NCI-H2227 treated with DMSO at 0.1 percent for 48 hours (cell line): ENCODE results near the gene RIMKLA.
A peak's percentile ranks its signal among the peaks of the same experiment; 100 is the strongest.

Experiments used
- DNase-seq: peaks from one replicate; lab custom pipeline; 2025; lab: John Stamatoyannopoulos, UW

The RIMKLA gene

GRCh38 chr1:42380586-42381279, at the start of gene RIMKLA:
RIMKLA (plus strand) TSS chr1:42380792; CDS start chr1:42380935, 143 bp downstream.
- DNase-seq: peak; percentile 65

GRCh38 chr1:42332877-42333276, 47.7 kb upstream of the RIMKLA start:
- no peak for DNase-seq

GRCh38 chr1:42333662-42334239, 46.8 kb upstream of the RIMKLA start:
- DNase-seq: no peak

DNA sequence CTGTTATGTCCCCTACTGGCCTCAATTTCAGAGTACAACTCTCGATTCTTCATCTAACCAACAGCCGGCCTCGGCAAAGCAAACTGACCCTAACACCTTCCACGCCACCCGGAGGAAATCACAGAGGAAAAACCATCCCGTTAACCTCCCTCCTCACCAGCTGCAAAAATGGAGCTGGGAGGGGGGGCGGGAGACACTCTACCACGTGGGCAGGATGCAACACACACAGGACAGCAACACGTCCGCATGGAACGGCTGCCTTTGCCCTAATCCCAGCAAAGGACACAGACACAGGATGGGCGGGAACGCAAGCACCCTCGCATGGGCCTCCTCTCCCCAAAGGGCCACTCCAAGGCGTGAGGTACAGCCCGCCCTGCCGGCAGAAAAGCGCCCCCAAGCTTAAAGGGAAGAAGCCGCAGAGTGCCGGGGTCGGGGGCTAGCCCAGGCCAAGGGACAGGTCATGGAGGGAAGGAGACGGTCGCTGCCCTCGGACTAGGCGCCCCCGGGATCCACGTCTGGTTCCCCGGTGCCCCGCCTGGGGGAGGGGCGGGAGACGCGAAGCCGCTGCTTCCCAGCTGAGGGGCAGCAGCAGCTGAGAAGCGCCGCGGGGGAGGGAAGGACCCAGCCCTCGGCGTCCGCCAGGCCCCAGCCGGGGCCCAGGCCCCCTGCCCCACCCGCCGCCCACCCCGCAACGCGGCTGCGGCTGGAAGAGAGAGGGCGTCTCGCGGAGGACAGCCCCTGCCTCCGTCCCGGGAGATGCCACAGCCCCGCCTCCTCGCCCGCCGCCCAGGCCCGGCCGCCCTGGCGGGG, 46.1 kb upstream of the RIMKLA start:
- DNase-seq: peak; percentile 63

GRCh38 chr1:42335050-42335808, 45.4 kb upstream of the RIMKLA start, which contains the start of gene FOXJ3:
FOXJ3 (minus strand) TSS chr1:42335235; CDS start chr1:42311093, 24,142 bp downstream.
- peak; percentile 85 for DNase-seq

GRCh38 chr1:42335809-42336518, 44.6 kb upstream of the RIMKLA start:
- DNase-seq: no peak

DNA sequence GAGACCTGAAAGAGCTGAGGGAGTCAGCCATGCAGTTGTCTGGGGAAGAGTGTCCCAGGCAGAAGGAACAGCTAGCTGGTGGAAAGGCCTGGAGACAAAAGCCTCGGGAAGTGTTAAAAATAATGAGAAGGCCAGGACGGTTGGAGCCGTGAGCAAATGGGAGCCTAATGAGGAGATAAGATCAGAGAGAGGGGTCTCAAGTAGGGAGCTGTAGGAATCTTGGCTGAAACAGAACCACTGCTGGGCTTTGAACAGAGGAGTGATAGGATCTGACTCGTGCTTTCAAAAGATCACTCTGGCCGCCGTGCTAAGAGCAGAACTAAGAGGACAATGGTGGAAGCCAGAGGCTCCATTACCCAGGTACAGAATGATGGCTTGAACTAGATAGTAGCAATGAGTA, 43.6 kb upstream of the RIMKLA start:
- no peak for DNase-seq

GRCh38 chr1:42340093-42340492, 40.5 kb upstream of the RIMKLA start:
- DNase-seq: no peak

DNA sequence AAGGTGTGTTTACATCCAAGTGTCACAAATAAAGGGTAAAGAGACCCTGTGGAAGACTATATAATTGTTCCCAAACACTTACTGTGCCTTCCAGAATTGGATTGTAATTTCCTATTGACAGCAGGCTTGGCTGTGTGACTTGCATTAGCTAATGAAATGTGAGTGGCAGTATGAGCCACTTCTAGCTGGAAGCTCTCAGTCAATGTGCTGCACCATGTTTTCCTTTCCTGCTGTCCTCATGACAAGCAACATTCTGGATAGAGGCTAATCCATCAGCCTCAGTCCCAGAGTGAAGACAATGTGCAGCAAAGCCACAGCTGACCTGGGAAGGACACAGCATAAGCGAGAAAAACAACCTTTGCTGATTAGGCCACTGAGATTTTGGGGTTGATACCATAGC, 39.7 kb upstream of the RIMKLA start:
- DNase-seq: no peak

- DNase-seq: no peak
These were observed 37.5 kb upstream of the RIMKLA start for GRCh38 chr1:42343049-42343448.

DNA sequence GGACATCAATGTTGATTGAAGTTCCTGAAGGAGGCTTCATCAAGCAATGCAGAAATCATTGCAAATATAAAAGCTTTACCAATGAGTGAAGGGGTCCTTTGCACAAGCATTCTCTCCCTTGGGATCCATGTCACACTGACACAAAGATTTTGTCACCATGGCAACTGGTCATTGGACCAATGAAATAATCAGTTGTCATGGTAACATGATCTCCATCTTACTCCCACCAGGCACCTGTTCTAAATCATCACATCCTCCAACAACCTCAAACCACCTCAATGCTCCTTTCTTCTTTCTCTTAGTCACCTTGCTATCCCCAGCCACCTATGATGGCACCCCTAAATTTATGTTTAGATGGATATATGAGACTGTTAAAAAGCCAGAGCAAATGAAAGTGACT, 32.1 kb upstream of the RIMKLA start:
- DNase-seq: no peak

DNA sequence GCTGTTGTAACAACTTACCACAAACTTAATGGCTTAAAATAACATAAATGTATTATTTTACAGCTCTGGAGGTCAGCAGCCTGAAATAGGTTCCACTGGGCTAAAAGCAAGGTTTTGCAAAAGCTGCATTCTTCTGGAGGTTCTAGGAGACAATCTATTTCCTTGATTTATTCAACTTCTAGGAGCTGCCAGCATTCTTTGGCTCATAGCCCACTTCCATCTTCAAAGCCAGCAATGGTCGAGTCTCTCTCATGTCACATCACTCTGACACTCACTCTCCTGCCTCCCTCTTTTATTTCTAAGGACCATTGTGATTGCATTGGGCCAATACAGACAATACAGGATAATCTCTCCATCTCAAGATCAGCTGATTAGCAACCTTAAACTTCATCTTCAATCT, 30.5 kb upstream of the RIMKLA start:
- DNase-seq: no peak

DNA sequence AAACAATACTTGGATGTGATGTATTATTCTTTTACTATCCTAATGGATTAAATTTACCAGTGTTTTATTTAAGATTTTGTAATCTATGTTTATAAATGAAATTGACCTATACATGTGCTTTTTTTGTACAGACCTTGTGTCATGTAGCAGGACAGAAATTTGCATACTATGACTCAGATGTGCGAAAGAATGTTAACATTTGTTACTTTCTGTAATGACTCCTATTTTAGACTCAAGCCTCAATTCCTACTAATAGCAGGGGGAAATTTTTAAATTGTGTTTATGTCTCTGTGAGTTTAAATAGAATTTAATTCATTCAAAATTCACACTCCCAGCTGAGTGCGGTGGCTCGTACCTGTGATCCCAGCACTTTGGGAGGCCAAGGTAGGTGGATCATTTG, 21.8 kb upstream of the RIMKLA start:
- DNase-seq: no peak

DNA sequence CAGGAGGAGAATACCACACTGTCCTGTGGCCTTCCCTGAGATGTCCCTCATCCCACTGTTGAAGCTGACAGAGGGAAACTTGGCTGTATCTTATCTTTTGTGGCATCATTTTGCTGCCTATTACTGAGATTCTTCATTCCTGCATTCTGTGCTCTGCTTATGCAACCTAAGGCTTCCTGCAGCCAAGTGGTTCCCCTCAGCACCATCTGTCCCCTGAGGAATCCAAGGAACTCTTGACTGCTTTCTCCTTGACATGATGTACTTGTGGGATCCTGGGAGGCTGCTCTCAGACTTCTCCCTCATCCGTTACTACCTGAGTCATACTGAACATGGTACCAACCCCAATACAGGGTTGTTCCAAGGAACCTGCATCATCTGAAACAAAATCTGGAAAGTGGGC, 21.1 kb upstream of the RIMKLA start:
- no peak for DNase-seq

DNA sequence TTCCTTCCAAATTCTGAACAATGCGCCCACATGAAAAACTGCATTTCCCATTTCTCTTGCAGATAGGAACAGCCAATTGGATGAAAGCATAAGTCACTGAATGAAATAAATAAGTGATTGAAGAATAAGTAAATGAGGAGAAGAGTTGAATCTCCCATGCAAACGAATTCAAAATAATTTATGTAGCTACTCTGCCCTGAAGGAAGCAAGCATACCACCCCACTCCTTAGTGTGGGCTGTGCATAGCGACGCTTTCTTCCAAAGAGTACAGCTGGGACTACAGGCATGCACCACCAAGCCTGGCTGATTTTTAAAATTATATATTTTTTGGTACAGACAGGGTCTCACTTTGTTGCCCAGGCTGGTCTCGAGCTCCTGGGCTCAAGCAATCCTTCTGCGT, 16.5 kb upstream of the RIMKLA start:
- no peak for DNase-seq

- no peak for DNase-seq
These were observed 16.1 kb upstream of the RIMKLA start for GRCh38 chr1:42364542-42364941.

- no peak for DNase-seq
These were observed 15.5 kb upstream of the RIMKLA start for GRCh38 chr1:42365118-42365517.

DNA sequence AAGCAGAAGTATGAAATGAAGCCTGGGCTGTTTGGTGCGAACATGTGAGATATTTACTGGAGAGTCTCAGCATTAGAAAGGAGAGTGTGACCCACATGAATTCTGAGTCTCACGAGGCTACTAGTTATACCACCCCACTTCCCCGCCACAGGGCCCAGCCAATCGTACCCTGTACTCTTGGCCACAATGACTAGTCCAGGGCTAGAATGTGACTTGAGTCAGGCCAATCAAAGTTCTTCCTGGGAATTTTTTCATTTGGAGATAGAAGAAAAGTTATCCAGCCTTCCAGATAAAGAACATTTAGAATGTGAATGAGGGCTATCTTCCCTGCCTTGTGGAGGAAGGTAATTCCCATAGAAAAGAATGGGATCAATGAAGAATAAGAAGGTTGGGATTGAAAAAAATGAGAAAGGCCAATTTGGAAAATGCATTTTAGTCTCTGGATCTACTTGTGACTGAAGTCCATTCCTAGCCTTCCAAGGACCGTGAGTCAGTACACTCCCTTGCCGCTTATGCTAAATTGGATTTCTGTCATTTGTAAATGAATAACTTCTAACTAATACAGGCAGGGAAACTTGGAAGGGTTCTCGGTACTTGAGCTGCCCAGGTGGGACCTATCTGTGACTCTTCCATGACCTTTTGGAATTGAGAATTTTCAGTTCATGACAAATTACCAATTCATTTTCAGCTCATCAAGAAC, 12.3 kb upstream of the RIMKLA start:
- DNase-seq: no peak

DNA sequence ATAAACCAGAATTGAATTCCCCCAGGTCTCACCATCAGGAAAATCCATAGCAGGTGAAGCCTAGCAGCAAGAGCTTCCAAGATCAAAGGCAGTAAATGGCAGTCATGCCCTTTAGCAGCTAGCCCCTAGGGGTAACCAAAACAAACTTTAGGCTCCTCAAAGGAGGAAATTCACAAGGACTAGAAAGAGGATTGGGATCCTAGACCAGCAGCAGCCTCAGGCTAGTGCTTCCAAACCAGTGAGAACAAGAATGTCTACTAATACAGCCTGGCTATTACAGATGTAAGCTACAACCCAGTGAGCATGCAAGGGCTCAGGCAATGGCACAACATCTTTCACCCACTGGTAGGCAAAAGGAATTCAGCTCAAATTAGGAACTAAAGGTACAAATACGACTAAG, 11.1 kb upstream of the RIMKLA start:
- no peak for DNase-seq

- no peak for DNase-seq
These were observed 9.6 kb upstream of the RIMKLA start for GRCh38 chr1:42370876-42371549.
